ENCODE measurements around the gene NR2E3. TPM values are rescaled to one million over a fixed set of nuclear protein-coding genes. Genes with fewer than 3 reads are reported as not detected.

The NR2E3 gene
- total and polyA plus RNA-seq, 2 of the 13 experiments (the other 11 are each of a cell fraction or from before 2014, with no cell fraction given) = not detected

DNA sequence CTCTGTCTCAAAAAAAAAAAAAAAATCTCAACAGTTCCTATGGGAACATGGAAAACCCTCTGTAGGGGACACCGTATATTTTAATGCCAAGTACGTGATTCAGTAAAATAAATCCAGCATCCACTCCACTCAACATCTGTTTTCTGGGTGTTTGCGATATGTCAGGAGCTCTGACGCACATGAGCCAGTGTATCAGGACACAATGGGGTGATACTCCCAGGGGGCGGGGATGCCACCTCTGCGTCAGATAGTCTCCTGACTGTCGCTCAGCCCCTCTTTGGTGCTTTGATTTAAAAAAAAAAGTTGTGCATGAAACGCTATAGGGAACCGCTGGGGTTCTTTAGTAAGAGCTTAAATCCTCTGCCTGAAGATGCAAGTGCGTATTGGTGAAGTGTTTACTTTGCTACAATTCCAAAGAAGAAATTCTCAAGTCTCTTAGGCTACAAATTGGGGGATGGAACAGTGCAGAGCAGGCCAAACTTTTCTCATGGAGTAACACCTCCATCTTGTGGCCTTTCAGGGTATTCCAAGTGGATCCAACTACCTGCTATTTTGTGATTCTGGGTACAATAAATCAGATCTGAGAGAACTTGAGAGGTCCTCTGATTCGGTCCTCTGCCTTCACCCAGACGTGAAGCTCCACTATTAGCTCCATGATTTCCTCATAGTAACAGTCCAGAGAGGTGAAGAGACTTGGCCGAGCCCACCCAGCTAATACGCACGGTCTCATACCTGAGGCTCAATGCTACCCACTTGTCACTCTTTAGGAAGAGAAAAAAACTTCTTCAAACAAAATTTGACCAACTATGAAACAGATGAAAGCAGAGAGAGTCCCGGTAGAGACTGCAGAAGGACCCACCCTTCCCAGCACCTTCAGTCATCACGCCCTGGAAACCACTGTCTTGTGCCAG, 9.3 kb upstream of the NR2E3 start:
- WGBS (ENCODE audit: low lambda C conversion rate) = 53% methylated on average over 15 of the region's 17 CpGs
- H3K36me3 ChIP-seq (replicated peaks in 1 of 2; ENCODE audit: control insufficient read depth in 1 of 2, insufficient read depth in 2 of 2, low read length in 2 of 2) = no peaks in the 10 kb centered on the region
- peak; percentile 84 for FAIRE-seq
- no peak overlapping the region for H3K27ac ChIP-seq (ENCODE audit: extremely low read length, insufficient read depth, low read length)
- H3K4me1 ChIP-seq (ENCODE audit: insufficient read depth, low read length) = no peaks in the 10 kb centered on the region
- intact Hi-C loops (cut with micrococcal nuclease; ENCODE audit: unreplicated experiment) = loop anchor here (1.0 to 5.0 kb wide), 5 partner anchors 48 to 355 kb away; no protein-coding TSS in a partner anchor
- CTCF ChIA-PET (ENCODE audit: low intra/inter-chr PET ratio, low total read pairs) = interaction anchor here (0.6 to 2.4 kb wide), 8 partner anchors 48 to 789 kb away, joined by 3 to 26 read pairs (median 4); partner anchors contain the start of gene THSD4
- H2AFZ ChIP-seq (ENCODE audit: low read length) = no peak overlapping the region
- H3K27me3 ChIP-seq (ENCODE audit: control insufficient read depth in 1 of 2, insufficient read depth in 2 of 2, low read length in 2 of 2) = peaks cover 0 to 5% of the 10 kb centered on the region in 2 experiments; a peak in 2 of 5 replicates
- no peak overlapping the region for H3K4me3 ChIP-seq (replicated peaks in 1 of 3; ENCODE audit: insufficient read depth in 1 of 3, low read depth in 2 of 3, low read length in 3 of 3)
- no peaks in the 10 kb centered on the region for H4K20me1 ChIP-seq (ENCODE audit: insufficient read depth, low read length)
- no TSS peak for BruUV-seq (replicated peaks)
- POLR2A ChIA-PET = no interaction called here
- ATAC-seq = peak; percentile 73
- no peaks in the 10 kb centered on the region for H3K9me3 ChIP-seq (ENCODE audit: low read length)
- in situ Hi-C loops (cut with HindIII; ENCODE audit: extremely low pct_ligation_motif_present, low pct_unique_long_range_greater_than_20kb) = loop anchor here (5.0 to 10.0 kb wide), 4 partner anchors 54 to 686 kb away; partner anchors contain the start of gene THSD4
- peak; percentile 47 for DNase-seq (ENCODE audit: low spot score)
- no peak overlapping the region for H3K4me2 ChIP-seq (ENCODE audit: low read depth, low read length)
- TF ChIP-seq STAG1 (CRISPR knock-in tag; IDR thresholded peaks at IDR 0.05) (peak; percentile 90), DNMT3B (CRISPR knock-in tag; conservative IDR thresholded peaks at IDR 0.05) (peak; percentile 39; the same call in 1 of the 2 replicates), BRD4 (CRISPR knock-in tag; IDR thresholded peaks at IDR 0.05) (no peak), RAD21 (CRISPR knock-in tag; IDR thresholded peaks at IDR 0.05) (peak; percentile 73), SMC3 (IDR thresholded peaks at IDR 0.05; ENCODE audit: low read length) (peak; percentile 95), ZNF562 (CRISPR knock-in tag; IDR thresholded peaks at IDR 0.05; ENCODE audit: borderline replicate concordance) (no peak)
- TF ChIP-seq, protein P1, sequence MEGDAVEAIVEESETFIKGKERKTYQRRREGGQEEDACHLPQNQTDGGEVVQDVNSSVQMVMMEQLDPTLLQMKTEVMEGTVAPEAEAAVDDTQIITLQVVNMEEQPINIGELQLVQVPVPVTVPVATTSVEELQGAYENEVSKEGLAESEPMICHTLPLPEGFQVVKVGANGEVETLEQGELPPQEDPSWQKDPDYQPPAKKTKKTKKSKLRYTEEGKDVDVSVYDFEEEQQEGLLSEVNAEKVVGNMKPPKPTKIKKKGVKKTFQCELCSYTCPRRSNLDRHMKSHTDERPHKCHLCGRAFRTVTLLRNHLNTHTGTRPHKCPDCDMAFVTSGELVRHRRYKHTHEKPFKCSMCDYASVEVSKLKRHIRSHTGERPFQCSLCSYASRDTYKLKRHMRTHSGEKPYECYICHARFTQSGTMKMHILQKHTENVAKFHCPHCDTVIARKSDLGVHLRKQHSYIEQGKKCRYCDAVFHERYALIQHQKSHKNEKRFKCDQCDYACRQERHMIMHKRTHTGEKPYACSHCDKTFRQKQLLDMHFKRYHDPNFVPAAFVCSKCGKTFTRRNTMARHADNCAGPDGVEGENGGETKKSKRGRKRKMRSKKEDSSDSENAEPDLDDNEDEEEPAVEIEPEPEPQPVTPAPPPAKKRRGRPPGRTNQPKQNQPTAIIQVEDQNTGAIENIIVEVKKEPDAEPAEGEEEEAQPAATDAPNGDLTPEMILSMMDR (CRISPR knock-in tag; IDR thresholded peaks at IDR 0.05) = peak; percentile 79
- H3K9ac ChIP-seq (ENCODE audit: insufficient read depth, low read depth, low read length) = no peak overlapping the region
- no peaks in the 10 kb centered on the region for H3K79me2 ChIP-seq (ENCODE audit: insufficient read depth, low read length)

Measured in HepG2 (cell line).